ENCODE data around the gene TBX2. TPM values are rescaled to one million over a fixed set of nuclear protein-coding genes. Genes with fewer than 3 reads are reported as not detected.
A peak's percentile ranks its signal among the peaks of the same experiment; 100 is the strongest.

The TBX2 gene
- total and polyA plus RNA-seq, 2 of the 13 experiments (the other 11 are each of a cell fraction or from before 2014, with no cell fraction given), result 2.8 to 15.3 TPM

GRCh38 chr17:61363601-61364462 is 35.8 kb upstream of the TBX2 start (continued):
- TF ChIP-seq TFE3 (CRISPR knock-in tag; IDR thresholded peaks at IDR 0.05) (no peak; the same call in 1 of the 2 replicates), RAD21 (CRISPR knock-in tag; IDR thresholded peaks at IDR 0.05) (no peak; the same call in none of the 2 replicates), SOX13 (IDR thresholded peaks at IDR 0.05) (0 out of 2 replicates have a peak, but pooled peaks have one; percentile 54), SOX13 (CRISPR knock-in tag; conservative IDR thresholded peaks at IDR 0.05 in 1 of 2, IDR thresholded peaks at IDR 0.05 in 1 of 2) (peak in 1 of 2 experiments; percentile 91; a peak in 2 of 4 replicates), KDM2A (CRISPR knock-in tag; IDR thresholded peaks at IDR 0.05; ENCODE audit: borderline replicate concordance, low read depth) (peak; percentile 60), TEF (CRISPR knock-in tag; IDR thresholded peaks at IDR 0.05) (no peak), ZNF775 (CRISPR knock-in tag; IDR thresholded peaks at IDR 0.05; ENCODE audit: borderline replicate concordance) (no peak), FOXP4 (CRISPR knock-in tag; IDR thresholded peaks at IDR 0.05) (peak; percentile 90), ZSCAN9 (CRISPR knock-in tag; IDR thresholded peaks at IDR 0.05; ENCODE audit: borderline replicate concordance) (peak; percentile 45; the same call in 1 of the 2 replicates), ZNF574 (CRISPR knock-in tag; IDR thresholded peaks at IDR 0.05) (peak; percentile 58; the same call in 1 of the 2 replicates), THAP8 (CRISPR knock-in tag; IDR thresholded peaks at IDR 0.05; ENCODE audit: borderline replicate concordance) (no peak), SIN3B (IDR thresholded peaks at IDR 0.05; ENCODE audit: low read length) (no peak), PLSCR1 (CRISPR knock-in tag; IDR thresholded peaks at IDR 0.05; ENCODE audit: borderline replicate concordance) (no peak), SIX4 (CRISPR knock-in tag; IDR thresholded peaks at IDR 0.05) (peak; percentile 84), ZNF782 (CRISPR knock-in tag; IDR thresholded peaks at IDR 0.05; ENCODE audit: borderline replicate concordance) (no peak), AGO1 (IDR thresholded peaks at IDR 0.05; ENCODE audit: low read depth, low read length, poor library complexity, severe bottlenecking) (no peak), HNRNPL (IDR thresholded peaks at IDR 0.05; ENCODE audit: low read depth, low read length) (no peak), KDM1A (CRISPR knock-in tag; IDR thresholded peaks at IDR 0.05) (peak; percentile 37; the same call in 1 of the 2 replicates), PHF5A (CRISPR knock-in tag; IDR thresholded peaks at IDR 0.05; ENCODE audit: low read depth, unreplicated experiment) (no peak), SP2 (CRISPR knock-in tag; IDR thresholded peaks at IDR 0.05) (no peak)
